Activated CD4-positive, alpha-beta memory T cell treated with anti-CD3 and anti-CD28 coated beads, Interleukin-2, amount 10 ng/mL, durations not matched to agents 7 days and 5 days (primary cell): ENCODE measurements around the gene ETFA. TPM values are rescaled to one million over a fixed set of nuclear protein-coding genes. Genes with fewer than 3 reads are reported as not detected.
A peak's percentile ranks its signal among the peaks of the same experiment; 100 is the strongest.

Source experiments
- CTCF ChIA-PET: fragments of 350-600 bp; sonication (Branson Sonifier 250); formaldehyde crosslinking; loops from one replicate; lab custom pipeline; 2021; ENCODE audit warnings: antibody characterized with exemption, inconsistent platforms; lab: Charles Lee
- POLR2A ChIA-PET: fragments of 350-600 bp; sonication (Branson Sonifier 250); formaldehyde crosslinking; loops from one replicate; lab custom pipeline; 2021; ENCODE audit warnings: antibody characterized with exemption; lab: Charles Lee
- DNase-seq: peaks from one replicate; pipeline ENCODE4 v3.0.0-alpha.2; 2020
- H3K27ac Mint-ChIP-seq: one replicate; pipeline ENCODE4 v1.8.0; 2021; ENCODE audit warnings: mild to moderate bottlenecking, mixed read lengths
- H3K27me3 Mint-ChIP-seq: one replicate; pipeline ENCODE4 v1.8.0; 2021; ENCODE audit warnings: mixed read lengths
- H3K36me3 Mint-ChIP-seq: one replicate; pipeline ENCODE4 v1.8.0; 2021; ENCODE audit warnings: low read depth, mixed read lengths
- H3K4me1 Mint-ChIP-seq: one replicate; pipeline ENCODE4 v1.8.0; 2021; ENCODE audit warnings: mixed read lengths
- H3K4me3 Mint-ChIP-seq: one replicate; pipeline ENCODE4 v1.8.0; 2021; ENCODE audit warnings: mild to moderate bottlenecking, mixed read lengths
- H3K9me3 Mint-ChIP-seq: one replicate; pipeline ENCODE4 v1.8.0; 2021; ENCODE audit warnings: mixed read lengths
- total RNA-seq, 2 experiments: library from RNA; stranded (reverse); gene quantifications; one replicate each; pipeline ENCODE4 v1.2.3, GENCODE V29; 2021

ETFA gene
- total RNA-seq, 2 experiments from 2014 or later: 109 to 112 TPM

DNA sequence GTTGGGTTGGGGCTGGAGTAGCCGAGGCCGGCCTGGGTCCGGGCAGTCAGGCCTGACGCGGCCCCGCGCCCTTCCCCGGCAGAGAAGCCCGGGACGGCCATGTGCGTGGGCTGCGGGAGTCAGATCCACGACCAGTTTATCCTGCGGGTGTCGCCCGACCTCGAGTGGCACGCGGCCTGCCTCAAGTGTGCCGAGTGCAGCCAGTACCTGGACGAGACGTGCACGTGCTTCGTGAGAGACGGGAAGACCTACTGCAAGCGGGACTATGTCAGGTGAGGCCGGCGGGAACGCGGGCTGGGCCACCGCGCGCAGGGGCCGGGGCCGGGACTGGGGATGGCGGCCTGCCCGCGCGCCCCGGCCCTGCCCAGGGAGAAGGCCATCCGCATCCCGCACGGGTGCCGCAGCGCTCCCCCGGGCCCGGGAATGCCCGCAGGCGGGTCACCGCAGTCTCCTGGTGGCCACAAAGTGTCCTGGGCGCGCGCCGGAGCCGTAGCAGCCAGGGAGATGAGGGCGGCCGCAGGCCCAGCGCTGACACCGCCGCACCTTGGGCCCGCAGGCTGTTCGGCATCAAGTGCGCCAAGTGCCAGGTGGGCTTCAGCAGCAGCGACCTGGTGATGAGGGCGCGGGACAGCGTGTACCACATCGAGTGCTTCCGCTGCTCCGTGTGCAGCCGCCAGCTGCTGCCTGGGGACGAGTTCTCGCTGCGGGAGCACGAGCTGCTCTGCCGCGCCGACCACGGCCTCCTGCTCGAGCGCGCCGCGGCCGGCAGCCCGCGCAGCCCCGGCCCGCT is 26.6 kb upstream of the ETFA start:
- Mint-ChIP-seq H3K9me3 (no peaks in the 10 kb centered on the region), H3K4me1 (peaks cover 67% of the 10 kb centered on the region), H3K27ac (no peak overlapping the region), H3K4me3 (peak overlapping the region; percentile 83), H3K36me3 (peaks cover 29% of the 10 kb centered on the region), H3K27me3 (peaks cover 60% of the 10 kb centered on the region)
- ChIA-PET CTCF (interaction anchor here (2.0 kb wide), 1 partner anchor 102 kb away, joined by 7 read pairs; no protein-coding TSS in a partner anchor), POLR2A (interaction anchor here (1.1 to 3.1 kb wide), 3 partner anchors 8 to 27 kb away, joined by 3 to 15 read pairs (median 13); partner anchors contain the start of gene ETFA)
- DNase-seq: no peak

DNA sequence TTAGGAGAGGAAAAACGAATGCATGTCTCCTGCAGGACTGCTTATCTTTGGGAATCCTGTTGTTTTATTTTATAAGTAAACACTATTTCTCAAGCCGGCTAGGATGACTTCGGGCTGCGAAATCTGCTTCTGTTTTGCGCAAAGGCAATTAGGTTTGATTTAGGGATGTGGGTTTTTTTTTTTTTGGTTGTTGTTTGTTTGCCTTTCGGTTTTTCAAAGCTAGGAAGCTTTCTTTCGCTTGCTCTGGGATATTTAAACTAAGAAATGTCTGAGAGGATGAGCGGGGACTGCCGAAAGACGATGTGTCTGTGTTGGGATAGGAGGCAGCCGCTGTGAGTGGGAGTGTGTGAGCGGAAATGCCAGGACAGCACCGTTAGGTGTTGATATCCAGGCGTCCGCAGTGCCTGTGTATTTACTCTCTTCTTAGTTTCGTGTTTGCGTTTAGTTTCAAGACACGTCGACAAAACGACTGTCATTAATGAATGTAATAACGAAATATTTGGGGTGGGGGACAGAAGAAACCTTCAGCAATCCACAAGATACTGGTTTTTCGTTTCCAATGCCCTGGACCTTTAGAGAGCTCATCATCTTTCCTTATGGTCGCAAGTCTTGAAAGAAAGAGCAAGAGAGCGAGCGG is 25.9 kb upstream of the ETFA start:
- CTCF ChIA-PET: interaction anchor here (2.0 to 2.1 kb wide), 2 partner anchors 26 to 101 kb away, joined by 7 to 10 read pairs; partner anchors contain the start of gene ETFA
- peaks cover 28% of the 10 kb centered on the region for H3K36me3 Mint-ChIP-seq
- POLR2A ChIA-PET: interaction anchor here (1.4 to 3.1 kb wide), 3 partner anchors 9 to 26 kb away, joined by 3 to 15 read pairs (median 13); partner anchors contain the start of gene ETFA
- H3K4me3 Mint-ChIP-seq: peak overlapping the region; percentile 83
- no peaks in the 10 kb centered on the region for H3K9me3 Mint-ChIP-seq
- peaks cover 66% of the 10 kb centered on the region for H3K4me1 Mint-ChIP-seq
- H3K27ac Mint-ChIP-seq: peak overlapping the region; percentile 62
- peaks cover 58% of the 10 kb centered on the region for H3K27me3 Mint-ChIP-seq
- DNase-seq: no peak

DNA sequence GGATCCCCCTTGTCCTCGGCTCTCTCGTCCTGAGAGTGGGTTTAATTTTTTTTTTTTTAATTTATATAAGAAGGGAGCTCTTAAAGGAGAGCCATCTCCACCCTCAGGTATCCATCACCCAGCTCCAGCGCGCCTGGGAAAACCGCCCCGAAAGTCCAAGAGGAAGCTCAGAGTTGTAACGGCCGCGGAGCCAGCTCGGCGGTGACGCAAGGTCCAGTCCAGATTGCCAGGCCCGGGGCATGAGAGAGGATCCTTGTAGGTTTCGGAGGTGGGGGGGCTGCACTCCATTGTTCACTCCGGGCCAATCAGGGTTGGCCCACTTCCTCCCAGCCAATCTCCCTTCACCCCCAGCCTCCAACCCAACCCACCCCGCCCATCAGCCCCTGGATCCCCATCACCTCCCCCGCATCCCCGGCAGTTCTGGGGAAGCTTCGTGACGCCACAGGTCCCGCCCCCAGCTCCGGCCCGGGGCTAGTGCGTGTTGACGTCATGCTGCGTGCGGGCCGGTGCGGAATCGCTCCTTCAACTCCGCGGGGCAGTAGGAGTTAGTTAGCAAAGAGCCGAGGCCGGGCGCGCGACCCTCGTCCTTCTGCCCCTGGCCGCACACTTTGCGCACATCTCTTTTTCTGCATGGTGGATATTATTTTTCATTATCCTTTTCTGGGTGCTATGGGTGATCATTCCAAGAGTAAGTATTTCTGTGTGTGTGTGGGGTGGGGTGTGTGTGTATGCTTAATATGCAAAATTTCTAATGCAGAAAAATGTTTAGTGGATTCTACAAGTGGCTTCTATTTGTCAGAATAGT is 25.2 kb upstream of the ETFA start, which contains the start of gene ISL2:
ISL2 (plus strand) TSS at position 520 of the 805 bp plus-strand sequence; CDS start at position 631, 111 bp downstream.
- H3K4me1 Mint-ChIP-seq: peaks cover 59% of the 10 kb centered on the region
- ChIA-PET CTCF (interaction anchor here (0.5 to 2.1 kb wide), 5 partner anchors 9 to 607 kb away, joined by 4 to 10 read pairs (median 7); partner anchors contain the start of gene ETFA), POLR2A (interaction anchor here (0.6 to 3.1 kb wide), 5 partner anchors 10 to 143 kb away, joined by 3 to 15 read pairs (median 3); partner anchors contain the start of gene ETFA)
- H3K27me3 Mint-ChIP-seq: peaks cover 50% of the 10 kb centered on the region
- H3K9me3 Mint-ChIP-seq: no peaks in the 10 kb centered on the region
- H3K27ac Mint-ChIP-seq: peak within 1 kb of the TSS; percentile 83
- peak within 1 kb of the TSS; percentile 83 for H3K4me3 Mint-ChIP-seq
- peaks cover 21% of the 10 kb centered on the region for H3K36me3 Mint-ChIP-seq
- peak; percentile 92 for DNase-seq

DNA sequence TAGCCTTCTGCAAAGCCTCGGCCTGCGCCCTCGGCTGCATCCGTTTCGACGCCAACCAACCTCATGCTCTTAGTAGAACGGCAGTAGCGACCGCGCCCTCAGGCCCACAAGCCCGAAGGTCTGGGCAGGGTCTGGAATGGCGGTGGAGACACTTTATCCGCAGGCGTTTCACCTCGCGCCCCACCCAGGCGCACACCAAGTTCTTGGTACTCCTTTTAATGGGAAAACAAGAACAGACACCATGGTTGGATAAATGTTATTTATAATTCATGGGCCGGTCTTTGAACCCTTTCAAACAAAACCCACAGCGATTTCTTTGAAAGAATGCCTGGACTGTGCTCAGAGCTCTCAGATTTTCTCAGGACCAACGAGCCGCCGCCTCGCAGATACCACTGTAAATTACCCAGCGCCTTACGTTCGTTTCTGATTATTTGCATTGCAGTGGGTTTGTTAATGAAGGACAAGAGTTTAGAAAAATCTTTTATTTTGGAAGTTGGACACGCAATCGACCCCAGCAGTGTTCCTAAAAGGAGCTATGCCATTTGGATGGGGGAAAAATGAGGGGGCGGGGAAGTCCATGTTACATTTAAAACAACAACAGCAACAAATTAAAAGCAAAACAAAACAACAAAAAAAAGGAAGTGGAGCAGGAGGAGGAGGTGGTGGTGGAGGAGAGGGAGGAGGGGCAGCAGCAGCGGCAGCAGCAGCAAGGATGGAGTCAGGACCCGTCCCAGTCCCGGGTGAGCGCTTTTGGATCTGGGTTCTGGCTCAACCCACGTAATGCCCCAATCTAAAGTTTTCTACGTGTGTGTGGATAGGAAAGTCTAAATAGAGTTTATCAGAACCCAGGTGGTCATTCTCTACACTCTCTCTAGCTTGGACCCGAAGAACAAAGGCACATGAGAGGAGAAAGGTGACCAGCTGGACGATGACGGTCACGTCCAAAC is 24.3 kb upstream of the ETFA start:
- CTCF ChIA-PET: interaction anchor here (0.5 to 2.1 kb wide), 5 partner anchors 10 to 608 kb away, joined by 4 to 10 read pairs (median 7); partner anchors contain the start of gene ETFA
- peak; percentile 53 for DNase-seq
- POLR2A ChIA-PET: interaction anchor here (0.6 to 3.1 kb wide), 7 partner anchors 10 to 142 kb away, joined by 3 to 15 read pairs (median 3); partner anchors contain the start of gene ETFA
- H3K27me3 Mint-ChIP-seq: peaks cover 45% of the 10 kb centered on the region
- H3K4me1 Mint-ChIP-seq: peaks cover 52% of the 10 kb centered on the region
- H3K36me3 Mint-ChIP-seq: peaks cover 16% of the 10 kb centered on the region
- H3K27ac Mint-ChIP-seq: peak overlapping the region; percentile 83
- no peaks in the 10 kb centered on the region for H3K9me3 Mint-ChIP-seq
- H3K4me3 Mint-ChIP-seq: peak overlapping the region; percentile 83

DNA sequence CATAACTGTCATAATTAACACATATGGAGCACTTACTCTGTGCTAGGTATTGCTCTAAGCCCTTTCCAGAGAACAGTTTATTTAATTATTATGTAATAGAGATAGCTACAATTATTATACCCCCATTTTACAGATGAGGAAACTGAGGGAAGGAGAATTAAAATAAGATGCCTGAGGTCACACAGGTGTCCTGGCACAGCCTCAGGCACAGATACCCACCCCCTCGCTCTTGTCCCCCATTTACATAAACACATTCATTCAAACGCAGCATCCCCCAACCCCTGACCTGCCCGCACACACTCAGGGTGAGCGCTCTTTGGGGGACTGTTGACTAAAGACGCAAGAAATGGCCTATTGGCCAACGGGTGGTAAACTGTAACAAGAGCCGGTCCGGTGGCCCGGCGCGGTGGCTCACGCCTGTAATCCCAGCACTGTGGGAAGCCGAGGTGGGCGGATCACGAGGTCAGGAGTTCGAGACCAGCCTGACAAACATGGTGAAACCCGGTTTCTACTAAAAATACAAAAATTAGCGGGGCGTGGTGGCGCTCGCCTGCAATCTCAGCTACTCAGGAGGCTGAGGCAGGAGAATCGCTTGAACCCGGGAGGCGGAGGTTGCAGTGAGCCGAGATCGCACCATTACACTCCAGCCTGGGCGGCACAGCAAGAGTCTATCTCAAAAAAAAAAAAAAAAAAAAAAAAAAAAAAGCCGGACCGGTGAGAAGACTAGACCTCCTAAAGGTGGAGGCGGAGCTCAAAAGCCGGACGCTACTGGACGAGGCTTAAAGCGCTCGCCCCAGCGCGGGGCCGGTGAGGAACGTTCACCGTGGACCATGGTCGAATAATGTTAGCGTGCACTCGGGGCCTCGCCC is 23.4 kb upstream of the ETFA start:
- DNase-seq: no peak
- H3K27me3 Mint-ChIP-seq: peaks cover 43% of the 10 kb centered on the region
- H3K27ac Mint-ChIP-seq: peak overlapping the region; percentile 83
- H3K9me3 Mint-ChIP-seq: no peaks in the 10 kb centered on the region
- peak overlapping the region; percentile 83 for H3K4me3 Mint-ChIP-seq
- CTCF ChIA-PET: interaction anchor here (0.9 to 2.1 kb wide), 5 partner anchors 10 to 149 kb away, joined by 3 to 10 read pairs (median 5); partner anchors contain the start of gene ETFA
- POLR2A ChIA-PET: interaction anchor here (0.6 to 3.1 kb wide), 3 partner anchors 24 to 81 kb away, joined by 3 to 13 read pairs (median 3); partner anchors contain the start of gene ETFA
- H3K36me3 Mint-ChIP-seq: peaks cover 9% of the 10 kb centered on the region
- H3K4me1 Mint-ChIP-seq: peaks cover 43% of the 10 kb centered on the region

DNA sequence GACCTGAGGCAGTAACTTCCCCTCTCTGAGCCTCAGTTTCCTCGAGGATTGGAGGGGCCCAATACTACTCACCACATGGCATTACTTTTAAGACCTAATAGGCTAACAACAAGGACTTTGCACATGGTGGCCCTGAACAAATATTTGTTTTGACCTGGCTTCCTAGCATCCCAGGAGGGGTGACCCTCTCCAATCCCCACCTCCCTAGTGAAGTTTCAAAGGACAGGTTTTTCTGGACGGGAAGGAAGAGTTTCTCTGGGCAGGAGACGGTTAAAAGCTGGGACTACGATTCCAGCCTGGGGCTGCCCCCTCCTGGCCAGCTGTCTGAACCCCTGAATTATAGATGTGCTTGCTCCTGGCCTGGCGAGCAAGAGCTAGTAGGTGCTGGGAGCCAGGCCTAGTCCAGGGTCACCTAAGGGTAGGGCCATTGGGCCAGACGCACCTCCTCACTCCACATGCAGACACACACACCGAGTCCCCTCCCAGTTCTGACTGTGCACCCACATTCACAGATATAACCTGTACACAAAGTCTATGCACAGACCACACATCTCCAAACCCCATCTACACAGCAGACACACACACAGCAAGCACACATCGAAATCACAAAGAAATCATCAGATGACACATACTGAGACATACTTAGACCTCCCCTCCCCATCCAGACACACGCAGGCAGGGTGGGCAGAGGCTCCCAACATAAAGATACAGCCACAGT is 22.6 kb upstream of the ETFA start:
- H3K27me3 Mint-ChIP-seq: peaks cover 44% of the 10 kb centered on the region
- no peak for DNase-seq
- H3K4me1 Mint-ChIP-seq: peaks cover 35% of the 10 kb centered on the region
- H3K36me3 Mint-ChIP-seq: peaks cover 9% of the 10 kb centered on the region
- H3K4me3 Mint-ChIP-seq: no peak overlapping the region
- POLR2A ChIA-PET: no interaction called here
- no peak overlapping the region for H3K27ac Mint-ChIP-seq
- H3K9me3 Mint-ChIP-seq: no peaks in the 10 kb centered on the region
- CTCF ChIA-PET: interaction anchor here (0.9 to 1.7 kb wide), 3 partner anchors 11 to 149 kb away, joined by 3 to 5 read pairs (median 4); partner anchors contain the start of gene ETFA

DNA sequence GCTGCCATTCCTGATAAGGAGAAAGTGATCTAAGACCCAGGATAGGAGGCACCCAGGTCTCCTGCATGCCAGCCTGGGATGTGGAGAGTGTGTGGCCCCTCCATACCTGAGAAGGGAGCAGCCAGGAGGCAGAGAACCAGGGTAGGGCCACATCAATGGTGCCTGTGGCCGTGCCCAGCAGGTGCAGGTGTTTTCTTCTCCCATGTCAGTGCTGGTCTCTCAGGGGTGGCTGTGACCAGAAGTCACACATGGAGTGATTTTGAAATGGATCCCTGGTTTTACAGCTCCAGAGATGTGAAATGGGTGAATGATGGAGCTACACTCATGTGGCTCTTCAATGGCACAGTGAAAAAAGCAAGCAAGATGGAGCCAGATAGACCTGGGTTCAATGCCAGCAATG is 22.0 kb upstream of the ETFA start:
- Mint-ChIP-seq H3K36me3 (peaks cover 4% of the 10 kb centered on the region), H3K4me1 (peaks cover 30% of the 10 kb centered on the region), H3K9me3 (no peaks in the 10 kb centered on the region), H3K27me3 (peaks cover 44% of the 10 kb centered on the region), H3K4me3 (no peak overlapping the region), H3K27ac (no peak overlapping the region)
- ChIA-PET POLR2A (no interaction called here), CTCF (interaction anchor here (0.9 to 1.7 kb wide), 2 partner anchors 22 to 148 kb away, joined by 3 to 5 read pairs; partner anchors contain the start of gene ETFA)
- no peak for DNase-seq

DNA sequence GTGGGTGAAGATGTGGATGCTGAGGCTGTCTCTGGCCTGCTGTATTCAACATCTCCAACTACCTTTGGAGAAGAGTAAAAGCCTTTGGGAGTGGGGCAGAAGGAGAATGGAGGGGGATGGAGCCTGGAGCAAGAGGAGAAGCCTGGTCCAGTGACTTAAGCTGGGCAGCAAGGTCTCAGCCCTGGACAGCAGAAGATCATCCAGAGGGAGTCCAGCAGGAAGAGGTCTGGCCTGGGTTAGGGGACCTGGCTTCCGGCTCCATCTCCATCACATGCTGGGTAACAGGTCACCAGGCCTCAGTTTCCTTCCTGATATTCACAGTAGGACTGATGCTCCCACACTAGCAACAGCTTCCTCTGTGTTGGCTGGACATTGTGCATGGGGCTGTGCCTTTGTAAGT is 21.5 kb upstream of the ETFA start:
- POLR2A ChIA-PET: no interaction called here
- CTCF ChIA-PET: interaction anchor here (1.7 kb wide), 1 partner anchor 147 kb away, joined by 5 read pairs; no protein-coding TSS in a partner anchor

DNA sequence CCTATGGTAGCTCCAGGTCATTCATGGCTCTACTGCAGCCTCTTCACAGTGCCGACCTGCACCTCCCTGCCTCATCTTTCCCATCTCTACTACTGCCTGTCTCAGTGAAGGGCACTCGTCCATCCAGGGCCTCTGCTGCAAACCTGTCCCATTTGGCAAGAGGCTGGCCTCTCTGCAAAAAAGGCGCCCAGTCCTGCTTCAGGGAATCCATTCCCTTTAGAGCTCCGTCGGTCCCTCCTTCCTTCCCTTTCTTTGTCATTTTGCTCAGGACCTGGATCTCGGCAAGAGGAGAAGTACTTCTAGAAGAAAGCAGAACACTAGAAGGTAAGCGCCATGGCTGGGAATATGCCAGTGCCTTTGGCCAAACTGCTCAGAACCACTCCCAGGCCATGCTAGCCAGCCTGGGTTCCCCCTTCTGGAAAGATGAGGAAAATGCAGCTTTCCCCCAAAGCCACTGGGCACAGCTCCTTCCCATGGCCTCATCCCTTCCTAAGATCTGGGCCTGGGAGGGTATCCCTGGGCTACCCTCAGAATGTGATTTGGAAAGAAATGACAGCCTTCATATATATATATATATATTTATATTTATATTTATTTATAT is 18.9 kb upstream of the ETFA start:
- H3K9me3 Mint-ChIP-seq: no peaks in the 10 kb centered on the region
- no peak overlapping the region for H3K4me3 Mint-ChIP-seq
- ChIA-PET CTCF (interaction anchor here (1.0 to 1.4 kb wide), 2 partner anchors 94 to 139 kb away, joined by 3 to 5 read pairs; no protein-coding TSS in a partner anchor), POLR2A (no interaction called here)
- no peaks in the 10 kb centered on the region for H3K36me3 Mint-ChIP-seq
- DNase-seq: no peak
- H3K27ac Mint-ChIP-seq: no peak overlapping the region
- H3K27me3 Mint-ChIP-seq: peaks cover 47% of the 10 kb centered on the region
- peaks cover 10% of the 10 kb centered on the region for H3K4me1 Mint-ChIP-seq

More for the DNA sequence above, 21.5 kb upstream of the ETFA start:
- no peak for DNase-seq
- Mint-ChIP-seq H3K4me3 (no peak overlapping the region), H3K36me3 (peaks cover 4% of the 10 kb centered on the region), H3K9me3 (no peaks in the 10 kb centered on the region), H3K27ac (no peak overlapping the region), H3K27me3 (peaks cover 49% of the 10 kb centered on the region), H3K4me1 (peaks cover 30% of the 10 kb centered on the region)
